Smooth muscle cell of the brain vasculature (primary cell): ENCODE data around the gene EPAS1.
"Not testable (repeated sequence)": the region's sequence is repeated elsewhere in the genome, so short reads cannot be mapped to it uniquely, and the experiment has no call there.

Experiments used
- DNase-seq: peaks from one replicate; pipeline ENCODE4 v3.0.0-alpha.2; 2012; ENCODE audit warnings: low read depth, low spot score

EPAS1 gene

GRCh38 chr2:46382331-46383112 lies 85.3 kb downstream of the EPAS1 start:
- no peak for DNase-seq

DNA sequence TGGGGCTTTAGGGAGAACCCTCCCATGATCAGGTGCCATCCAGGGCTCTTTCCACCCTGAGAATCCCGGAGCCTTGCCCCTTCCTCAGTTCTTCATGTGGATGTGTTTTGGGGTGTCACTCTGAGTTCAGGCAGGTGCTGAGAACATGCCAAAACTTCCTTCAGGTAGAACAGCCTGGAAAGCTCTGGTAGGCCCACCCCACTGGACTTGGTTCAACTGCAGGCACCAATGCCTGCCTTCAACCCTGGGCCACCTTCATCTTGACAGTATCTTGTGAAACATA lies 85.8 kb downstream of the EPAS1 start:
- DNase-seq, result no peak

DNA sequence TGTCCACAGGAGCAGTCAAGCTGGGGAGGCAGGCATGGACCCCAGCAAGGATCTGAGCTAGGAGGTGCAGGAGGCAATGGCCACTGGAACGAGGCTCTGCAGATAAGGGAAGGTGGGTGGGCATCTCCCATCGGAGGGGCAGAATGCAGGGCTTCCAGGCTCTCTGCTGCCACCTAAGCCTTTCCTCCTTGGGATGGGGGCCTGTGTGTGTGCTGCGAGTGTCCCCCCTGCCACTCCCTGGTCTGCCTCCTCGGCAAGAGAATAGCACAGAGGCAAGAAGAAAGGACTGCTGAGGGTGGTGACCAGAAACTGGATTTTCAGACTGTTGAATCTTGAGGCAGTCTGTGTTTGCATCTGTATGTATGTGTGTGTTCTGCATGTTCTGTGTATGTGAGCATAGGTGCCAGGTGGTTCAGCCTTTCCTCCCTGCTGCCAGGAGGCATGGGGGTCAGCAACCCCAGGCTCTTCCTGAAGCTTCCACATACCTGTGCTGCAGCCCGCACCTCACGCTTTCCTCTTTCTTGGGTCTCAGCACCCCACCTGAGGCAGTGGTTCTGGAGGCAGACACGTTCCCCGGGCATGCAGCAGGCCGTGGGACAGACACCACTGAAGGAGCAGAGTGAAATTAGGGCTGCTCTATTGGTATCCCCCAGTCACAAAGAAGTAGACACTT lies 86.7 kb downstream of the EPAS1 start:
- DNase-seq, result no peak

- no peak for DNase-seq
These were observed 87.2 kb downstream of the EPAS1 start for GRCh38 chr2:46384457-46384815.

- no peak for DNase-seq
These were observed 88.8 kb downstream of the EPAS1 start for GRCh38 chr2:46385786-46386577.

- no peak for DNase-seq
These were observed 89.6 kb downstream of the EPAS1 start for GRCh38 chr2:46386763-46387162.

DNA sequence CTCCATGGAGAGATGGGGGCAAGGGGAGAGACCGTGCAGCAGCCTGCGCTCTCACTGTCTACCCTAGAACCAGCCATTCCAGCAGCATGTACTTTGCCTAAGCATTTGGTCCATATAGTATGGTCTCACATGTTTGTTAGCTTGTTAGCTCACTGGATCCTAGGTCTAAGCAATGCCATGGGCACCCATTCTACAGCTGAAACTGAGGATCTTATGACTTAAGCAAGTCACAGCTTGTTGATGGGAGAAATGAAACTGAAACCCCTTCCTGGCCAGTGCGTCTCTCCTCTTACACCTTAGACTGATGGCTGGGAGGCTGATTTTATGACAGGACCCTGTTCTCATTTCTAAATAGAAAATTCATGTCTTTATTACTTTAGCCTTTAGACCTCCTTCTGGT lies 90.1 kb downstream of the EPAS1 start:
- no peak for DNase-seq

- no peak for DNase-seq
These were observed 90.8 kb downstream of the EPAS1 start for GRCh38 chr2:46387886-46388515.

DNA sequence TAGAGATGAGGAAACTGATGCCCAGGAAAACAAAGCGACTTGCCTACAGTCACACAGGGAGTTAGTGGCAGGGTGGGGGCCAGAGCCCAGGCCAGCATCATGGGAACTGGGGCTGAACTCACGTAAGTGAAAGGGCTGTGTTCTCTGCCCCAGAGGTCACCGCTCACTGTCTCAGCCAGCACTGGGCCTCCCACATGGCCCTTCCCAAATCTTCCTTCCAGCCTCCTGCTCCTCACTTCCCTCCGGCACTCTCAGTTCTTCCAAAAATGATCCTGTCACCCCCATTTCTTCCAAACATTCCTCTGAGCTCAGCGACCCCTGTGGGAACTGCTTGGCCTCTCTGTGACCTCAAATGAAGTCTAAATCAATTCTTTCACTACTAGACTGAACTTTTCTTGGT lies 91.7 kb downstream of the EPAS1 start:
- no peak for DNase-seq

DNA sequence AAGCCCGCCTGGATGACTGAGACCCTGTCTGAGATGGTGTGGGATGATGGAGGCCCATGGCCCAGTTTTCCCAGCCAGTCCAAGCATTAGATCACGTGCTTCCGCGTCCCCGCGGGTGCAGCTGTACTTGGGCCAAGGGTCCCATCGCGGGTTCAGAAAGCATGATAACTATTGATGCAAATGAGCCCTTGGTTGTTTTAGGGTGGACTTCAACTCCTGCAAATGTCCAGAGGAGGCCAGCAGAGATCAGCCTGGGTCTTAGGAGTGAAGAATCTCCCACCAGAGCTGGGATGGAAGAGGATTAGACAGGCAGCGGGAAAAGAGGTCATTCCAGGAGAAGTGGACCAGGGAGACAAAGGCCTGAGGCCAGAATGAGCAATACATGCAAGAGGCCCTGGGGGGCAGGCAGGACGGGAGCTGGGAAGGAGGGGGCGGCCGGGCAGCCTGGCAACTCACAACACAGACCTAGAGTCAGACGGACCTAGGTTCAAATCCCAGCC lies 92.3 kb downstream of the EPAS1 start:
- DNase-seq, result no peak

DNA sequence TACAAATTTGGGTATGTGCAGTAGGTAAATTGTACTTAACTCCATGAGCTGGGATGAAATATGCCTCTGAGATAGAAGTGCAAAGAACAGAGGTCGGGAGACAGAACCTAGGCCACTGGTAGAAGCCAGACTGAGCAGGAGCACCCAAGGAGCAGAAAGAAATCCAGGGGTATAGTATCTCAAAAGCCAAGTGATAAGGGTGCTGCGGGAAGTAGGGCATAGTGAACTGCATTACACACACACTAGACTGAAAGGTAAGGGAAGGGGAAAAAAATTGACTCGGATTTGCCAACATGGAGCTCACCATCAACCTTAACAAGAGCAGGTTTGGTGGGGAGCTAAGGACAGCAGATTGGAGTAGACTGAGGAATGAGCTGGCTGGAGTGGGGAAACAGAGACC lies 92.8 kb downstream of the EPAS1 start:
- DNase-seq, result no peak

DNA sequence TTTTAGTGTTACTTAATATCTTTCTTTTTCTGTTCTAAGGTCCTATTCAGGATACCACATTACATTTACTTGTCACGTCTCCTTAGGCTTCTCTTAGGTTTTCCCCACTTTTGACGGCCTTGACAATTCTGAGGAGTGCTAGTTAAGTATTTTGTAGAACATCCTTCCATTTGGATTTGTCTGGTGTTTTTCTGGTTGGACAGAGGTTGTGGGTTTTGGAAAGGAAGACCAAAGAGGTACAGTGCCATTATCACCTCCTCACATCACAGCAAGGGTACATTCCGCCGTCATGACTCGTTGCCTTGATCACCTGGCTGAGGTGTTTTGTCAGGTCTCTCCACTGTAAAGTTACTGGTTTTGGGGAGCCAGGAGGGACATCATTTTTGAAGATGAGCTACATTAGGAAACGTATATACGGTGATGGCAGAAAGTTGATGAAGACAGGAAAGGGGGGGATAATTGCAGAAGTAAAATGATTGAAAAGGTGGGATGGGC lies 93.7 kb downstream of the EPAS1 start:
- no peak for DNase-seq

GRCh38 chr2:46392561-46393346 lies 95.5 kb downstream of the EPAS1 start:
- no peak for DNase-seq

GRCh38 chr2:46393347-46393820 lies 96.2 kb downstream of the EPAS1 start:
- no peak for DNase-seq

DNA sequence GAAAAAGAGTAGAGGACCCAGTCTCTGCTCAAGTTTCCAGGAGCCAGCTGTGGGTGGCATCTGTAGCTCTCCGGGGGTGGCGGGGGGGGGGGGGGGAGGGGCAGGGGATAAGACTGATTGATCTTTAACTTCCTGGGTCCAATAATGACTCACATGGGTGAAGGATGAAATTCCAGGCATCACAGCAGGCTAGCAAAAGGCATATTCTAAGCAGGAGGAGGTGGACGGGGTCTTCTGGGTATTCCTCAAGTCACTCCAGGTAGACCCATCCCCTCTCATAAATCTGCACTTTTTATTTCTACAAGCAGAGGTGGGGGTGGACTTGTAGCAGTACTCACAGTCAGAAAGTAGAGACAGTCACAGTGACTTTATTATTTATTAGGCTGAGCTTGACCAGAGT lies 96.7 kb downstream of the EPAS1 start:
- no peak for DNase-seq

- no peak for DNase-seq
These were observed 97.7 kb downstream of the EPAS1 start for GRCh38 chr2:46394649-46395510.

GRCh38 chr2:46395730-46396129 lies 98.5 kb downstream of the EPAS1 start:
- not testable (repeated sequence) for DNase-seq

DNA sequence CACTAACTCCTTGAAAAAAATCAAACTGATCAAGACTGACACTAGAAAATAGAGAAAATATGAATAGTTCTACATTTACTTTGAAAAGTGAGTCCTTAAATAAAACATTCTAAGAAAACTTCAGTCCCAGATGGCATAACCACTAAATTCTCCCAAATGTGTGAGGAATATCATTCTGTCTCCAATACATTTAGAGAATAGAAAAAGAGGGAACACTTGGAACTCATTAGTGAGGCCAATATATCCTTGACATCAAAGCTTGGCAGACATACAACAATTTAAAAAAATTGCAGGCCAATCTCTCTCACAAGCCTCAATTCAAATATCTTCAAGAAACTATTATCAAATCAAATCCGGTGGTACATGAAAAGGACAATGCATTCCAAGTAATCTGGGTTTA lies 102.8 kb downstream of the EPAS1 start:
- DNase-seq, result no peak

- DNase-seq, result no peak
These were observed 105.7 kb downstream of the EPAS1 start for GRCh38 chr2:46402874-46403273.

GRCh38 chr2:46404181-46404759 lies 107.1 kb downstream of the EPAS1 start:
- DNase-seq, result no peak
